K562 (cell line): ENCODE data around the gene MAMDC2. TPM values are rescaled to one million over a fixed set of nuclear protein-coding genes. Genes with fewer than 3 reads are reported as not detected.

ENCODE experiments used
- ATAC-seq: fragments of 200-7000 bp; cut with Tn5 transposase; 3 replicates; pipeline ENCODE4 v1.9.1; 2020; ENCODE audit warnings: moderate library complexity
- BruUV-seq: library from RNA; stranded (reverse); fragments of 400-500 nt; replicated peaks from 2 replicates; lab custom pipeline; 2021; lab: Mats Ljungman, UMichigan
- CTCF ChIA-PET: fragments of 300-600 bp; formaldehyde crosslinking; extraction: SDS; loops from one replicate; lab custom pipeline; 2021; ENCODE audit warnings: low intra/inter-chr PET ratio; lab: Yijun Ruan, JAX
- POLR2A ChIA-PET: fragments of 300-600, 350-650 bp; sonication (Branson Sonifier 250); formaldehyde crosslinking; extraction: SDS; loops from one replicate; lab custom pipeline; 2021; ENCODE audit warnings: antibody characterized with exemption, inconsistent platforms; lab: Yijun Ruan, JAX
- DNase-seq, 4 experiments: peaks; one replicate each; pipeline versions ENCODE4 v3.0.0 to v3.0.0-alpha.2; 2011 to 2018; ENCODE audit warnings: low spot score in 3 of 4, mixed read lengths in 3 of 4; ENCODE audit errors: extremely low read depth in 1 of 4
- FAIRE-seq: peaks from 2 replicates; lab custom pipeline; 2011; peaks lifted over from hg19 to GRCh38; lab: Jason Lieb, UNC
- H2AFZ ChIP-seq: 2 replicates; pipeline ENCODE4 v1.6.0; 2011; ENCODE audit warnings: low read depth, low read length, control low read depth, inconsistent platforms
- H3K27ac ChIP-seq: fragments of 200-600 bp; 3 replicates; pipeline ENCODE4 v1.8.0; 2011; ENCODE audit warnings: low read depth, mild to moderate bottlenecking, control low read depth, inconsistent platforms, low read length, moderate library complexity, mixed read lengths; ENCODE audit errors: extremely low read depth
- H3K27me3 ChIP-seq, 2 experiments: fragments of 300-600 bp in 1 of 2; 2 replicates in 1 of 2; 3 replicates in 1 of 2; pipeline versions ENCODE4 v1.6.0 to v1.8.0; 2011; ENCODE audit warnings: inconsistent platforms in 2 of 2, low read length in 2 of 2, mild to moderate bottlenecking in 1 of 2, mixed read lengths in 1 of 2, moderate library complexity in 1 of 2; ENCODE audit not compliant: control insufficient read depth in 2 of 2, insufficient read depth in 2 of 2
- H3K36me3 ChIP-seq: fragments of 300-600 bp; 3 replicates; pipeline ENCODE4 v1.8.0; 2011; ENCODE audit warnings: mild to moderate bottlenecking, low read length, inconsistent platforms; ENCODE audit not compliant: control insufficient read depth, insufficient read depth
- H3K4me1 ChIP-seq, 2 experiments: fragments of 200-600 bp in 1 of 2; replicated peaks in 1 of 2; 2 replicates in 1 of 2; 3 replicates in 1 of 2; pipeline versions ENCODE4 v1.5.1 to v1.8.0; 2011; ENCODE audit warnings: inconsistent platforms in 2 of 2, low read length in 2 of 2, mild to moderate bottlenecking in 1 of 2, mixed read lengths in 1 of 2, moderate library complexity in 1 of 2; ENCODE audit not compliant: control insufficient read depth in 2 of 2, insufficient read depth in 2 of 2
- H3K4me2 ChIP-seq: 2 replicates; pipeline ENCODE4 v1.6.1; 2011; ENCODE audit warnings: low read length, control low read depth, inconsistent platforms, mixed read lengths; ENCODE audit not compliant: insufficient read depth
- H3K4me3 ChIP-seq: fragments of 200-600 bp; sonication (generic), shearing (Covaris generic); 2 replicates; pipeline ENCODE4 v1.5.1; 2016; ENCODE audit warnings: control low read depth, inconsistent platforms
- H3K79me2 ChIP-seq: fragments of 200-600 bp; 3 replicates; pipeline ENCODE4 v1.8.0; 2011; ENCODE audit warnings: low read length, inconsistent platforms; ENCODE audit not compliant: control insufficient read depth, insufficient read depth
- H3K9ac ChIP-seq, 2 experiments: 2 replicates each; pipeline versions ENCODE4 v1.6.0 to v1.6.1; 2011; ENCODE audit warnings: low read depth in 2 of 2, low read length in 2 of 2, control low read depth in 1 of 2, inconsistent platforms in 1 of 2, mild to moderate bottlenecking in 1 of 2, mixed read lengths in 1 of 2; ENCODE audit not compliant: insufficient read depth in 1 of 2
- H3K9me1 ChIP-seq: one replicate; pipeline ENCODE4 v1.6.0; 2011; ENCODE audit warnings: inconsistent platforms, mild to moderate bottlenecking, low read length, moderate library complexity; ENCODE audit not compliant: control insufficient read depth, insufficient read depth
- H3K9me3 ChIP-seq: replicated peaks from 2 replicates; pipeline ENCODE4 v1.5.1; 2011; ENCODE audit warnings: low read depth, low read length, inconsistent platforms; ENCODE audit not compliant: control insufficient read depth, insufficient read depth
- H4K20me1 ChIP-seq: replicated peaks from 2 replicates; pipeline ENCODE4 v1.6.1; 2011; ENCODE audit warnings: low read length, inconsistent platforms, mixed read lengths; ENCODE audit not compliant: control insufficient read depth, insufficient read depth
- ATF1 ChIP-seq, 2 experiments: fragments of 450-650 bp in 1 of 2; IDR thresholded peaks; 2 replicates each; pipeline ENCODE4 v1.6.1; 2016; ENCODE audit warnings: missing compliant biosample characterization in 1 of 2, missing genetic modification characterization in 1 of 2
- BDP1 ChIP-seq: IDR thresholded peaks from 3 replicates; pipeline ENCODE4 v1.6.1; 2011; ENCODE audit not compliant: insufficient read length, insufficient read depth
- FIP1L1 ChIP-seq: fragments of 200-400 bp; formaldehyde crosslinking; IDR thresholded peaks from 2 replicates; pipeline ENCODE4 v1.6.1; 2018; ENCODE audit warnings: mild to moderate bottlenecking, low read depth, low read length; ENCODE audit not compliant: poor library complexity, severe bottlenecking
- PRMT5 ChIP-seq: sonication (generic); formaldehyde crosslinking; IDR thresholded peaks from 2 replicates; pipeline ENCODE4 v1.5.0; 2020; ENCODE audit warnings: missing genetic modification reagents
- RBM15 ChIP-seq: fragments of 200-400 bp; formaldehyde crosslinking; IDR thresholded peaks from 2 replicates; pipeline ENCODE4 v1.6.1; 2018; ENCODE audit warnings: mild to moderate bottlenecking, low read length, moderate library complexity; ENCODE audit not compliant: insufficient read depth
- THAP12 ChIP-seq: fragments of 250-450 bp; sonication (Bioruptor Pico); IDR thresholded peaks from 2 replicates; pipeline ENCODE4 v1.9.0; 2021; ENCODE audit warnings: mild to moderate bottlenecking, inconsistent platforms
- ZNF133 ChIP-seq: fragments of 250-450 bp; sonication (Bioruptor Pico); IDR thresholded peaks from 2 replicates; pipeline ENCODE4 v1.4.0; 2020; ENCODE audit warnings: mild to moderate bottlenecking
- ZNF444 ChIP-seq: fragments of 250-450 bp; sonication (Bioruptor Pico); IDR thresholded peaks from 2 replicates; pipeline ENCODE4 v1.4.0; 2020; ENCODE audit warnings: mild to moderate bottlenecking, moderate library complexity
- WGBS: fragments of 100-300 bp; shearing (Covaris generic); methylation state at CpG from one replicate; pipeline ENCODE4 v1.1.6; 2016; ENCODE audit warnings: low coverage, mixed read lengths; ENCODE audit not compliant: insufficient coverage; ENCODE audit errors: missing lambda C conversion rate; 5-methylcytosine and 5-hydroxymethylcytosine counted together
- in situ Hi-C: fragments of 300-500 bp; cut with MboI; formaldehyde crosslinking; loops from 4 replicates; pipeline ENCODE4 v1.15.0; 2018; ENCODE audit warnings: inconsistent platforms, mixed read lengths
- intact Hi-C: fragments of 100-400 bp; cut with micrococcal nuclease; formaldehyde crosslinking; loops from 2 replicates; pipeline ENCODE4 v1.14.2; 2022
- polyA plus RNA-seq, 8 experiments: library from polyadenylated mRNA; depleted of rRNA in 4 of 8; stranded (reverse) in 5 of 8; unstranded in 3 of 8; fragments of >200 nt; fragmentation: Nextera tagmentation in 2 of 8; fragmentation: Illumina TruSeq in 1 of 8; extraction: Ambion mirVana in 2 of 8; extraction: Trizol in 1 of 8; gene quantifications; 2 replicates each; pipeline versions ENCODE4 v1.2.1 to v1.2.3, GENCODE V29; 2011 to 2014; ENCODE audit warnings: inconsistent platforms in 1 of 8, missing spikeins in 1 of 8
- total RNA-seq, 7 experiments: library from RNA; depleted of rRNA in 6 of 7; stranded (reverse); fragments of >200 nt in 6 of 7; fragmentation: Illumina TruSeq in 2 of 7; extraction: Trizol in 2 of 7; gene quantifications; 2 replicates each; pipeline versions ENCODE4 v1.2.1 to v1.2.3, GENCODE V29; 2011 to 2021; ENCODE audit warnings: low replicate concordance in 1 of 7
- TF ChIP-seq, protein P1 (sequence below): IDR thresholded peaks from 3 replicates; pipeline ENCODE4 v1.6.1; 2011; ENCODE audit warnings: borderline replicate concordance, mild to moderate bottlenecking, moderate library complexity; ENCODE audit not compliant: insufficient read length; ENCODE audit errors: extremely low read depth

MAMDC2 gene
- total and polyA plus RNA-seq, 9 of the 15 experiments (the other 6 are each of a cell fraction or from before 2014, with no cell fraction given) = 0.01 to 0.03 TPM; not detected in 7

DNA sequence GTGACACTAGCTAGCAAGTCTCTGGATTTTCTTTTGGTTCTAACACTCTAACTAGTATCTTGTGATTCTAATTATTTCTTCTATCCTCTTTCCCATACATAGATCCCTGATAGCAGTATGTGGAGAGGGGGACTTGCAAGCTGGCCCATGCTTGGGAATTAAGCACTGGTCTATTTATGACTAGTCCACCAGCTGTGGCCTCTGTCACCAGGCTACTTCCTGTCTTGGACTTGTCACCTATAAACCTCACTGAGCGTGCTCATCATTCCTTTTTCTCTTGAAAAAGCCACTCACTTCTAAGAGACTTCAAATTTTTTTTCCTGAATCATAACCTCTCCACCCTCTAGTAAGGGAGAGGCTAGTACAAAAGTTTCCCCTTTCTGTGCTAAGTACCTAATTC is 32.3 kb upstream of the MAMDC2 start:
- DNase-seq (no peak), FAIRE-seq (no peak), ATAC-seq (no peak)
- ChIA-PET CTCF (no interaction called here), POLR2A (no interaction called here)
- Histone ChIP-seq H3K27me3 (no peaks in the 10 kb centered on the region), H3K36me3 (no peaks in the 10 kb centered on the region), H3K9me3 (no peaks in the 10 kb centered on the region), H3K79me2 (no peaks in the 10 kb centered on the region), H3K4me3 (no peak overlapping the region), H3K4me2 (no peak overlapping the region), H3K4me1 (no peaks in the 10 kb centered on the region), H3K9ac (no peak overlapping the region), H4K20me1 (no peaks in the 10 kb centered on the region), H3K9me1 (no peaks in the 10 kb centered on the region), H3K27ac (no peak overlapping the region), H2AFZ (no peak overlapping the region)
- WGBS = 0% methylated on average over 1 of the region's 1 CpG
- BruUV-seq = no TSS peak
- in situ Hi-C loops = no loop called here
- intact Hi-C loops = no loop called here
- TF ChIP-seq FIP1L1 (no peak), ATF1 (CRISPR knock-in tag; IDR thresholded peaks at IDR 0.05) (no peak), ATF1 (tag; IDR thresholded peaks at IDR 0.05) (no peak), RBM15 (no peak), ZNF133 (CRISPR knock-in tag) (no peak), BDP1 (no peak), ZNF444 (no peak)

DNA sequence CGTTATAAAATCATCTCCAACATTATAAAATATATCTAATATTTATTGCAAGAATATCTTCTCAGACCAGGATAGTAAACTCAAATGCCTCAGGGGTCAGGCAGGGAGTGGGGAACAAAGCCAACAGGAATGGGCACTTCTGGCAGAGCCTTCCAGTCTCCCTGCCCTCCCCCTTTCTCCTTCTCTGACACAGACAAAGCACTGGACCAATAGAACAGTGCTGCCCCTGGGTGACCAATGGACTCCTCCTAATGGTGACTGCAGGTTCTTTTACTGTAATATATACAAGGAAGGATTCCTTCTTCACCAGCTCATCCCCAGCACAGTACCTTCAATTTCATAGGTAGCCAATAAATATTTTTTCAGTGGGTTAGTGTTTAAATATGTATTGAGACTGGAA is 31.1 kb upstream of the MAMDC2 start:
- in situ Hi-C loops (no loop called here), intact Hi-C loops (no loop called here)
- no peak overlapping the region for H3K4me2 ChIP-seq
- ChIA-PET CTCF (no interaction called here), POLR2A (no interaction called here)
- no peak overlapping the region for H3K4me3 ChIP-seq
- no peaks in the 10 kb centered on the region for H3K4me1 ChIP-seq
- H3K27ac ChIP-seq = no peak overlapping the region
- no peaks in the 10 kb centered on the region for H3K36me3 ChIP-seq
- no peaks in the 10 kb centered on the region for H3K27me3 ChIP-seq
- BruUV-seq = no TSS peak
- DNase-seq = no peak
- H3K9me3 ChIP-seq = no peaks in the 10 kb centered on the region
- H4K20me1 ChIP-seq = no peaks in the 10 kb centered on the region
- H3K79me2 ChIP-seq = no peaks in the 10 kb centered on the region
- no peak overlapping the region for H2AFZ ChIP-seq
- no peak for ATAC-seq
- no peak overlapping the region for H3K9ac ChIP-seq
- WGBS = 0% methylated on average over 1 of the region's 1 CpG
- no peaks in the 10 kb centered on the region for H3K9me1 ChIP-seq
- FAIRE-seq = no peak
- no peak for TF ChIP-seq PRMT5 (CRISPR knock-in tag)
- TF ChIP-seq, protein P1, sequence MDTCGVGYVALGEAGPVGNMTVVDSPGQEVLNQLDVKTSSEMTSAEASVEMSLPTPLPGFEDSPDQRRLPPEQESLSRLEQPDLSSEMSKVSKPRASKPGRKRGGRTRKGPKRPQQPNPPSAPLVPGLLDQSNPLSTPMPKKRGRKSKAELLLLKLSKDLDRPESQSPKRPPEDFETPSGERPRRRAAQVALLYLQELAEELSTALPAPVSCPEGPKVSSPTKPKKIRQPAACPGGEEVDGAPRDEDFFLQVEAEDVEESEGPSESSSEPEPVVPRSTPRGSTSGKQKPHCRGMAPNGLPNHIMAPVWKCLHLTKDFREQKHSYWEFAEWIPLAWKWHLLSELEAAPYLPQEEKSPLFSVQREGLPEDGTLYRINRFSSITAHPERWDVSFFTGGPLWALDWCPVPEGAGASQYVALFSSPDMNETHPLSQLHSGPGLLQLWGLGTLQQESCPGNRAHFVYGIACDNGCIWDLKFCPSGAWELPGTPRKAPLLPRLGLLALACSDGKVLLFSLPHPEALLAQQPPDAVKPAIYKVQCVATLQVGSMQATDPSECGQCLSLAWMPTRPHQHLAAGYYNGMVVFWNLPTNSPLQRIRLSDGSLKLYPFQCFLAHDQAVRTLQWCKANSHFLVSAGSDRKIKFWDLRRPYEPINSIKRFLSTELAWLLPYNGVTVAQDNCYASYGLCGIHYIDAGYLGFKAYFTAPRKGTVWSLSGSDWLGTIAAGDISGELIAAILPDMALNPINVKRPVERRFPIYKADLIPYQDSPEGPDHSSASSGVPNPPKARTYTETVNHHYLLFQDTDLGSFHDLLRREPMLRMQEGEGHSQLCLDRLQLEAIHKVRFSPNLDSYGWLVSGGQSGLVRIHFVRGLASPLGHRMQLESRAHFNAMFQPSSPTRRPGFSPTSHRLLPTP = no peak
- TF ChIP-seq THAP12 (CRISPR knock-in tag) = no peak
